Esophagus muscularis mucosa (tissue), 4 donors: ENCODE results near the gene CHST5.

Experiments used
- CTCF ChIP-seq, 3 experiments: fragments of 200-600 bp in 2 of 3; fragments of 450-650 bp in 1 of 3; sonication (generic) in 2 of 3; IDR thresholded peaks; one replicate each; pipeline ENCODE4 v1.5.1; 2017 to 2019; ENCODE audit warnings: antibody characterized with exemption in 3 of 3, mild to moderate bottlenecking in 2 of 3, moderate library complexity in 1 of 3
- EP300 ChIP-seq: sonication (generic); formaldehyde crosslinking; IDR thresholded peaks from one replicate; pipeline ENCODE4 v1.6.1; 2017; ENCODE audit warnings: antibody characterized with exemption
- POLR2A ChIP-seq: fragments of 450-650 bp; IDR thresholded peaks from one replicate; pipeline ENCODE4 v1.6.1; 2017; ENCODE audit warnings: antibody characterized with exemption, moderate library complexity, mild to moderate bottlenecking, low read depth

- TF ChIP-seq CTCF (IDR thresholded peaks at IDR 0.05) (no peak), POLR2A (no peak), EP300 (no peak)
These were observed 19.4 kb upstream of the CHST5 start for GRCh38 chr16:75555213-75555706.
